ENCODE results near the gene ENOSF1. TPM values are rescaled to one million over a fixed set of nuclear protein-coding genes. Genes with fewer than 3 reads are reported as not detected.

Gene ENOSF1
- total and polyA plus RNA-seq, 2 of the 13 experiments (the other 11 are each of a cell fraction or from before 2014, with no cell fraction given): 37.6 to 40.1 TPM

DNA sequence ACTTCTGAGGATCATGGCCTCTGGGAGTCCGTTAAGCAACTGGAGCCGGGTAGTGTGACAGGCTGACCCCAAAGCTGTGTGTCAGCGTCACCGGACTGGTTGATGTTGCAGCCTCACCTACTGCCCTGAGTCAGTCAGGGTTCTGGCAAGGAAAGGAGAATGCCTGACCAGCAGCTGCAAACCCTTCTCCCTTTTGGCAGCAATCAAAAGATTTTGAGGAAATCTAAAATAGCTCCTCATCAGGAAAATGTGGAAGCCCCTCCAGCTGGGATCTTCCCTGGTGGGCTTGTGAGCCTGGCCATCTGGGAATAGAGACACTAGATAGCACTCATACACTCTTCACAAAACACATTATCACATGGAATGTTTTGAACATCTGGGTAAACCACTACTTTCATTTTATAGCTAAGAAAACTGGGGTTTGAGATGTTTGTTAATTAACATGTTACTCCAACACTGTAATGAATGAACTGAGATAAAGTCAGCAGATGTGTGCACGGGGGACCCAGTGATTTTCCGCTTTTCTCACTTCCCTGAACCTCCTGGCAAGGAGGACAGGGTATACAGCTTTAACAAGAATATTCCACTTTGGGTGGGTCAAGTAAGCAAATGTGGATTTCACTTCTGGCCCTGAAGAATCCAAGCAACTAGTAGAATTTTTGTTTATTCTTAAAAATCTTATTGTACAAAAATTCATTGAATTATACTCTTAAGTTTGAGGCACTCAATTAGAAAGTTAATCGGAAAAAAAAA, 91.0 kb downstream of the ENOSF1 start:
- Histone ChIP-seq H4K20me1 (ENCODE audit: insufficient read depth, low read length) (no peaks in the 10 kb centered on the region), H3K36me3 (replicated peaks in 1 of 2; ENCODE audit: control insufficient read depth in 1 of 2, insufficient read depth in 2 of 2, low read length in 2 of 2) (no peaks in the 10 kb centered on the region), H3K27me3 (ENCODE audit: control insufficient read depth in 1 of 2, insufficient read depth in 2 of 2, low read length in 2 of 2) (peaks cover 0 to 5% of the 10 kb centered on the region in 2 experiments; a peak in 2 of 5 replicates), H3K9me3 (ENCODE audit: low read length) (no peaks in the 10 kb centered on the region), H3K4me1 (ENCODE audit: insufficient read depth, low read length) (peaks cover 6% of the 10 kb centered on the region), H2AFZ (ENCODE audit: low read length) (no peak overlapping the region), H3K9ac (ENCODE audit: insufficient read depth, low read depth, low read length) (no peak overlapping the region), H3K27ac (ENCODE audit: extremely low read length, insufficient read depth, low read length) (no peak overlapping the region), H3K4me2 (ENCODE audit: low read depth, low read length) (no peak overlapping the region), H3K4me3 (replicated peaks in 1 of 3; ENCODE audit: insufficient read depth in 1 of 3, low read depth in 2 of 3, low read length in 3 of 3) (no peak overlapping the region), H3K79me2 (ENCODE audit: insufficient read depth, low read length) (no peaks in the 10 kb centered on the region)
- DNase-seq (ENCODE audit: low spot score) (no peak), FAIRE-seq (no peak), ATAC-seq (peak; percentile 39; the same call in 2 of the 3 replicates)
- no TSS peak for BruUV-seq (replicated peaks)
- CTCF ChIA-PET (ENCODE audit: low intra/inter-chr PET ratio, low total read pairs): no interaction called here
- no peak for TF ChIP-seq AHR (CRISPR knock-in tag; IDR thresholded peaks at IDR 0.05)
- TF ChIP-seq, protein P1, sequence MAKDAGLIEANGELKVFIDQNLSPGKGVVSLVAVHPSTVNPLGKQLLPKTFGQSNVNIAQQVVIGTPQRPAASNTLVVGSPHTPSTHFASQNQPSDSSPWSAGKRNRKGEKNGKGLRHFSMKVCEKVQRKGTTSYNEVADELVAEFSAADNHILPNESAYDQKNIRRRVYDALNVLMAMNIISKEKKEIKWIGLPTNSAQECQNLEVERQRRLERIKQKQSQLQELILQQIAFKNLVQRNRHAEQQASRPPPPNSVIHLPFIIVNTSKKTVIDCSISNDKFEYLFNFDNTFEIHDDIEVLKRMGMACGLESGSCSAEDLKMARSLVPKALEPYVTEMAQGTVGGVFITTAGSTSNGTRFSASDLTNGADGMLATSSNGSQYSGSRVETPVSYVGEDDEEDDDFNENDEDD (CRISPR knock-in tag; IDR thresholded peaks at IDR 0.05; ENCODE audit: borderline replicate concordance): no peak
- no peak for TF ChIP-seq SNAPC2 (CRISPR knock-in tag; IDR thresholded peaks at IDR 0.05)
- TF ChIP-seq PRPF4 (IDR thresholded peaks at IDR 0.05; ENCODE audit: low read depth, low read length, poor library complexity, severe bottlenecking): no peak
- TF ChIP-seq ZNF556 (CRISPR knock-in tag; IDR thresholded peaks at IDR 0.05; ENCODE audit: borderline replicate concordance): no peak
- TF ChIP-seq, protein P2, sequence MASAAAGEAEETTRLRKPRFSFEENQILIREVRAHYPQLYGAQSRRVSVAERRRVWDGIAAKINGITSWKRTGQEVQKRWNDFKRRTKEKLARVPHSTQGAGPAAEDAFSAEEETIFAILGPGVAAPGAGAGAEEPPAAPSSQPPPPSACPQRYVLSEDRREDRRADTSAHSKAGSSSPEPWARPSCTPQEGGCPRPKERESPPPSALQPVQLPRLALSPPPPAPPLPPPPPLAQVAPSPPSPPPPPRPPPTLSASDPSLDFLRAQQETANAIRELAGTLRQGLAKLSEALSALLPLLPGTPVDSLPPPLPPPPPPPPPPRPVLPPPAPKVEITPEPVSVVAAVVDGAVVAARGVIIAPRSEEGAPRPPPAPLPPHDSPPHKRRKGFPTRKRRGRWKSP (CRISPR knock-in tag; IDR thresholded peaks at IDR 0.05): no peak
- no peak for TF ChIP-seq MZF1 (CRISPR knock-in tag; IDR thresholded peaks at IDR 0.05; ENCODE audit: borderline replicate concordance)
- whole genome bisulfite sequencing (ENCODE audit: low lambda C conversion rate): 14% methylated on average over 6 of the region's 7 CpGs
- POLR2A ChIA-PET: no interaction called here
- in situ Hi-C loops (cut with HindIII; ENCODE audit: extremely low pct_ligation_motif_present, low pct_unique_long_range_greater_than_20kb) (loop anchor here (25.0 kb wide), 1 partner anchor 216 kb away; no protein-coding TSS in a partner anchor), intact Hi-C loops (cut with micrococcal nuclease; ENCODE audit: unreplicated experiment) (loop anchor here (5.0 to 10.0 kb wide), 2 partner anchors 36 to 83 kb away; partner anchors contain the start of gene TYMS)

Other genes starting within 250 kb of the ENOSF1 start
- gene COLEC12, start 211.9 kb downstream of the ENOSF1 start, total RNA-seq (2016; rRNA removed; fragmentation: Illumina TruSeq; extraction: Trizol): 0.02 TPM in 1 of 2 replicates, not detected in the other
- gene COLEC12, start 211.9 kb downstream of the ENOSF1 start, polyA plus RNA-seq (2011; rRNA removed): 0.11 and 0.21 TPM in 2 replicates
- not detected in 2 replicates for gene CETN1, start 132.2 kb downstream of the ENOSF1 start, total RNA-seq (2016; rRNA removed; fragmentation: Illumina TruSeq; extraction: Trizol)
- not detected in 2 replicates for gene CETN1, start 132.2 kb downstream of the ENOSF1 start, polyA plus RNA-seq (2011; rRNA removed)
- gene CLUL1, start 115.6 kb downstream of the ENOSF1 start, total RNA-seq (2016; rRNA removed; fragmentation: Illumina TruSeq; extraction: Trizol): not detected in 2 replicates
- gene CLUL1, start 115.6 kb downstream of the ENOSF1 start, polyA plus RNA-seq (2011; rRNA removed): 0.04 and 0.05 TPM in 2 replicates
- 80.1 and 186 TPM in 2 replicates for gene TYMS, start 55.0 kb downstream of the ENOSF1 start, total RNA-seq (2016; rRNA removed; fragmentation: Illumina TruSeq; extraction: Trizol)
- gene TYMS, start 55.0 kb downstream of the ENOSF1 start, polyA plus RNA-seq (2011; rRNA removed): 84.9 and 106 TPM in 2 replicates
- 70.8 and 105 TPM in 2 replicates for gene YES1, start 99.6 kb upstream of the ENOSF1 start, total RNA-seq (2016; rRNA removed; fragmentation: Illumina TruSeq; extraction: Trizol)
- gene YES1, start 99.6 kb upstream of the ENOSF1 start, polyA plus RNA-seq (2011; rRNA removed): 13.6 and 17.2 TPM in 2 replicates
- gene ADCYAP1, start 192.2 kb upstream of the ENOSF1 start, total RNA-seq (2016; rRNA removed; fragmentation: Illumina TruSeq; extraction: Trizol): not detected in 2 replicates
- not detected in 2 replicates for gene ADCYAP1, start 192.2 kb upstream of the ENOSF1 start, polyA plus RNA-seq (2011; rRNA removed)

Data from HepG2 (cell line).